Testis (tissue), 3 donors: ENCODE data around the gene SLX4IP. TPM values are rescaled to one million over a fixed set of nuclear protein-coding genes. Genes with fewer than 3 reads are reported as not detected.

Experiments
- DNase-seq: peaks from one replicate; pipeline ENCODE4 v3.0.0-alpha.2; 2019
- H3K27ac ChIP-seq, 2 donors: fragments of 200-600 bp; sonication (generic); one replicate each; pipeline ENCODE4 v1.5.1; 2019
- H3K27me3 ChIP-seq: fragments of 200-600 bp; sonication (generic); one replicate; pipeline ENCODE4 v1.5.1; 2019
- H3K36me3 ChIP-seq: fragments of 200-600 bp; sonication (generic); one replicate; pipeline ENCODE4 v1.5.1; 2017; ENCODE audit warnings: low read depth; ENCODE audit errors: missing control alignments
- H3K4me1 ChIP-seq: fragments of 200-600 bp; sonication (generic); one replicate; pipeline ENCODE4 v1.5.1; 2019
- H3K4me3 ChIP-seq, 2 donors: fragments of 200-600 bp; sonication (generic); one replicate each; pipeline ENCODE4 v1.5.1; 2017 to 2019
- H3K9me3 ChIP-seq: fragments of 200-600 bp; sonication (generic); one replicate; pipeline ENCODE4 v1.5.1; 2017
- POLR2A ChIP-seq: fragments of 450-650 bp; IDR thresholded peaks from one replicate; pipeline ENCODE4 v1.6.1; 2017; ENCODE audit warnings: antibody characterized with exemption, mild to moderate bottlenecking, moderate library complexity
- WGBS, 2 donors: methylation state at CpG; one replicate each; pipeline ENCODE4 v1.1.5; 2018; 5-methylcytosine and 5-hydroxymethylcytosine counted together
- intact Hi-C: fragments of 100-400 bp; cut with DNase I; formaldehyde crosslinking; loops from one replicate; pipeline ENCODE4 v1.15.1; 2023; ENCODE audit warnings: low total_unique reads
- polyA plus RNA-seq: library from polyadenylated mRNA; stranded (reverse); fragments of 350-450 nt; fragmentation: Illumina TruSeq; extraction: RNeasy Lipid Tissue Mini Kit (QIAGEN cat#74804); gene quantifications from one replicate; pipeline ENCODE4 v1.2.3, GENCODE V29; 2014; ENCODE audit warnings: low read depth, low replicate concordance; ENCODE audit not compliant: insufficient read depth
- total RNA-seq, 2 donors: library from RNA; depleted of rRNA; stranded (reverse); fragments of >200 nt; gene quantifications; one replicate each; pipeline ENCODE4 v1.2.3, GENCODE V29; 2016
- TF ChIP-seq, protein P1 (sequence below), 3 experiments: fragments of 450-650 bp in 2 of 3; fragments of 200-600 bp in 1 of 3; sonication (generic) in 1 of 3; IDR thresholded peaks; one replicate each; pipeline ENCODE4 v1.5.1; 2016 to 2019; ENCODE audit warnings: antibody characterized with exemption in 3 of 3, mild to moderate bottlenecking in 2 of 3, moderate library complexity in 1 of 3

Gene SLX4IP
- total and polyA plus RNA-seq, 3 donors from 2014 or later: 3.8 to 10.8 (median 9.7) TPM

- Histone ChIP-seq H3K27ac (no peak overlapping the region), H3K27me3 (no peaks in the 10 kb centered on the region), H3K9me3 (no peaks in the 10 kb centered on the region), H3K4me3 (no peak overlapping the region), H3K36me3 (no peaks in the 10 kb centered on the region), H3K4me1 (no peaks in the 10 kb centered on the region)
- TF ChIP-seq POLR2A: no peak
- TF ChIP-seq, protein P1, sequence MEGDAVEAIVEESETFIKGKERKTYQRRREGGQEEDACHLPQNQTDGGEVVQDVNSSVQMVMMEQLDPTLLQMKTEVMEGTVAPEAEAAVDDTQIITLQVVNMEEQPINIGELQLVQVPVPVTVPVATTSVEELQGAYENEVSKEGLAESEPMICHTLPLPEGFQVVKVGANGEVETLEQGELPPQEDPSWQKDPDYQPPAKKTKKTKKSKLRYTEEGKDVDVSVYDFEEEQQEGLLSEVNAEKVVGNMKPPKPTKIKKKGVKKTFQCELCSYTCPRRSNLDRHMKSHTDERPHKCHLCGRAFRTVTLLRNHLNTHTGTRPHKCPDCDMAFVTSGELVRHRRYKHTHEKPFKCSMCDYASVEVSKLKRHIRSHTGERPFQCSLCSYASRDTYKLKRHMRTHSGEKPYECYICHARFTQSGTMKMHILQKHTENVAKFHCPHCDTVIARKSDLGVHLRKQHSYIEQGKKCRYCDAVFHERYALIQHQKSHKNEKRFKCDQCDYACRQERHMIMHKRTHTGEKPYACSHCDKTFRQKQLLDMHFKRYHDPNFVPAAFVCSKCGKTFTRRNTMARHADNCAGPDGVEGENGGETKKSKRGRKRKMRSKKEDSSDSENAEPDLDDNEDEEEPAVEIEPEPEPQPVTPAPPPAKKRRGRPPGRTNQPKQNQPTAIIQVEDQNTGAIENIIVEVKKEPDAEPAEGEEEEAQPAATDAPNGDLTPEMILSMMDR (IDR thresholded peaks at IDR 0.05): no peak
- no peak for DNase-seq
- WGBS, 2 donors: 78 to 79% methylated on average over 6 of the region's 6 CpGs
- intact Hi-C loops: no loop called here
Observed at GRCh38 chr20:10565191-10565921, 130.3 kb downstream of the SLX4IP start.

GRCh38 chr20:10565922-10566897 is 131.1 kb downstream of the SLX4IP start:
- intact Hi-C loops: no loop called here
- Histone ChIP-seq H3K27ac (no peak overlapping the region), H3K4me3 (no peak overlapping the region), H3K9me3 (no peaks in the 10 kb centered on the region), H3K4me1 (no peaks in the 10 kb centered on the region), H3K27me3 (no peaks in the 10 kb centered on the region), H3K36me3 (no peaks in the 10 kb centered on the region)
- TF ChIP-seq, protein P1 (IDR thresholded peaks at IDR 0.05): no peak
- no peak for TF ChIP-seq POLR2A
- 82 to 90% methylated on average over 7 to 8 of the region's 8 CpGs for WGBS, 2 donors
- DNase-seq: no peak

GRCh38 chr20:10568032-10568431 is 132.9 kb downstream of the SLX4IP start:
- intact Hi-C loops: no loop called here
- no peak overlapping the region for H3K27ac ChIP-seq
- no peaks in the 10 kb centered on the region for H3K9me3 ChIP-seq
- no peaks in the 10 kb centered on the region for H3K36me3 ChIP-seq
- H3K27me3 ChIP-seq: no peaks in the 10 kb centered on the region
- H3K4me3 ChIP-seq: no peak overlapping the region
- whole genome bisulfite sequencing, 2 donors: 93 to 100% methylated on average over 3 of the region's 3 CpGs
- DNase-seq: no peak
- H3K4me1 ChIP-seq: no peaks in the 10 kb centered on the region
- TF ChIP-seq POLR2A: no peak
- TF ChIP-seq, protein P1 (IDR thresholded peaks at IDR 0.05): no peak

GRCh38 chr20:10571313-10571815 is 136.3 kb downstream of the SLX4IP start:
- H3K27me3 ChIP-seq: no peaks in the 10 kb centered on the region
- no peaks in the 10 kb centered on the region for H3K4me1 ChIP-seq
- intact Hi-C loops: no loop called here
- H3K4me3 ChIP-seq: no peak overlapping the region
- no peaks in the 10 kb centered on the region for H3K36me3 ChIP-seq
- no peaks in the 10 kb centered on the region for H3K9me3 ChIP-seq
- WGBS, 2 donors: 82 to 88% methylated on average over 1 of the region's 1 CpG
- no peak for TF ChIP-seq POLR2A
- TF ChIP-seq, protein P1 (IDR thresholded peaks at IDR 0.05): no peak
- no peak for DNase-seq
- no peak overlapping the region for H3K27ac ChIP-seq
